PFSK-1 (cell line): ENCODE results near the gene SIAH2.

Experiments used
- FOXP2 ChIP-seq: optimal IDR thresholded peaks from 2 replicates; pipeline ENCODE3; 2011; ENCODE audit warnings: borderline replicate concordance, control low read depth, inconsistent platforms; ENCODE audit not compliant: insufficient read depth; ENCODE audit errors: extremely low read length, extremely low read depth
- POLR2AphosphoS5 ChIP-seq: IDR thresholded peaks from 2 replicates; pipeline ENCODE4 v1.6.1; 2012; ENCODE audit warnings: low read depth, mild to moderate bottlenecking, control low read depth, low read length, moderate library complexity
- SIN3A ChIP-seq: IDR thresholded peaks from 2 replicates; pipeline ENCODE4 v1.6.1; 2012; ENCODE audit warnings: mild to moderate bottlenecking, low read length, moderate library complexity, borderline replicate concordance; ENCODE audit not compliant: insufficient read depth
- TAF1 ChIP-seq: IDR thresholded peaks from 2 replicates; pipeline ENCODE4 v1.6.1; 2012; ENCODE audit warnings: low read length, control low read depth, borderline replicate concordance; ENCODE audit not compliant: insufficient read depth
- TF ChIP-seq, protein P1 (sequence below), 2 experiments: IDR thresholded peaks; 2 replicates each; pipeline versions ENCODE4 v1.6.1 to v1.8.0; 2011 to 2012; ENCODE audit warnings: low read depth in 2 of 2, low read length in 2 of 2, control low read depth in 1 of 2, inconsistent platforms in 1 of 2, mild to moderate bottlenecking in 1 of 2, moderate library complexity in 1 of 2; ENCODE audit not compliant: insufficient read depth in 1 of 2

DNA sequence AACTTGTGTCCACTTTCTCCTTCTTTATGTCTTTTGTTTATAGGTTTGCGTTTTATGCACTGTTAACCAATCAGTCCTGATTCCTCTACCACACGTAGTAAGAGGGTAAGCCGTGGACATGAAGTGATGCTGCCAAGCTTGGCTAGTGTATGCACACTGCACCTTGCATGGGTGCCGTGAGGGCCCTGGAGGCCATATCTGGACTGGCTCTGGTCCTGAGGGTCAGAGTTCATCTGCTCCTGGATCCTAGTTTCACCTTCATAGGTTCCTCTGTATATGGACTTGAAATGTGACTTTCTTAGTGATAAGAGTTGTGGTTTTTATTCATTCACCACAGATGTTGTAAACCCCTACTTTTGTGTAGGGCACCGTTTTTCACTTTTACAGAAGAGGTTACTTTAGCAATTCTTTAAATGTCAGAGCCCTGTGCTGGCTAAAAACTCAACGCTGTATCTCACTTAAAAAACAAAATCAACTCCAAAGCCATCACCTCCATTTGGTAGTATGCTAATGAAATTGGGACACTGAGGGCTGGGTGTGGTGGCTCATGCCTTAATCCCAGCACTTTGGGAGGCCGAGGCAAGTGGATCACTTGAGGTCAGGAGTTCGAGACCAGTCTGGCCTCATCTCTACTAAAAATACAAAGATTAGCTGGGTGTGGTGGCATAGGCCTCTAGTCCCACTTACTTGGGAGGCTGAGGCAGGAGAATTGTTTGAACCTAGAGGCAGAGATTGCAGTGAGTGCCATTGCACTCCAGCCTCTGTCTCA is 22.9 kb downstream of the SIAH2 start:
- TF ChIP-seq, protein P1, sequence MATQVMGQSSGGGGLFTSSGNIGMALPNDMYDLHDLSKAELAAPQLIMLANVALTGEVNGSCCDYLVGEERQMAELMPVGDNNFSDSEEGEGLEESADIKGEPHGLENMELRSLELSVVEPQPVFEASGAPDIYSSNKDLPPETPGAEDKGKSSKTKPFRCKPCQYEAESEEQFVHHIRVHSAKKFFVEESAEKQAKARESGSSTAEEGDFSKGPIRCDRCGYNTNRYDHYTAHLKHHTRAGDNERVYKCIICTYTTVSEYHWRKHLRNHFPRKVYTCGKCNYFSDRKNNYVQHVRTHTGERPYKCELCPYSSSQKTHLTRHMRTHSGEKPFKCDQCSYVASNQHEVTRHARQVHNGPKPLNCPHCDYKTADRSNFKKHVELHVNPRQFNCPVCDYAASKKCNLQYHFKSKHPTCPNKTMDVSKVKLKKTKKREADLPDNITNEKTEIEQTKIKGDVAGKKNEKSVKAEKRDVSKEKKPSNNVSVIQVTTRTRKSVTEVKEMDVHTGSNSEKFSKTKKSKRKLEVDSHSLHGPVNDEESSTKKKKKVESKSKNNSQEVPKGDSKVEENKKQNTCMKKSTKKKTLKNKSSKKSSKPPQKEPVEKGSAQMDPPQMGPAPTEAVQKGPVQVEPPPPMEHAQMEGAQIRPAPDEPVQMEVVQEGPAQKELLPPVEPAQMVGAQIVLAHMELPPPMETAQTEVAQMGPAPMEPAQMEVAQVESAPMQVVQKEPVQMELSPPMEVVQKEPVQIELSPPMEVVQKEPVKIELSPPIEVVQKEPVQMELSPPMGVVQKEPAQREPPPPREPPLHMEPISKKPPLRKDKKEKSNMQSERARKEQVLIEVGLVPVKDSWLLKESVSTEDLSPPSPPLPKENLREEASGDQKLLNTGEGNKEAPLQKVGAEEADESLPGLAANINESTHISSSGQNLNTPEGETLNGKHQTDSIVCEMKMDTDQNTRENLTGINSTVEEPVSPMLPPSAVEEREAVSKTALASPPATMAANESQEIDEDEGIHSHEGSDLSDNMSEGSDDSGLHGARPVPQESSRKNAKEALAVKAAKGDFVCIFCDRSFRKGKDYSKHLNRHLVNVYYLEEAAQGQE (IDR thresholded peaks at IDR 0.05; ENCODE audit: insufficient read depth in 1 of 2, low read depth in 2 of 2, low read length in 2 of 2), result no peak
- TF ChIP-seq SIN3A (no peak), POLR2AphosphoS5 (no peak), TAF1 (no peak), FOXP2 (no peak)
